A549 (cell line): Measurements from ENCODE around the gene BCR. TPM values are rescaled to one million over a fixed set of nuclear protein-coding genes. Genes with fewer than 3 reads are reported as not detected.

ENCODE experiments used
- ATAC-seq, 2 experiments: fragments of 200-7000 bp in 1 of 2; fragments of >200 bp in 1 of 2; cut with Nextera tagmentation in 1 of 2; cut with Tn5 transposase in 1 of 2; 3 replicates each; pipeline versions ENCODE4 v1.8.0 to v1.9.1; 2018 to 2020; ENCODE audit warnings: mild to moderate bottlenecking in 1 of 2, moderate library complexity in 1 of 2
- CTCF ChIA-PET: fragments of 300-600 bp; sonication (Branson Sonifier 250); formaldehyde crosslinking; extraction: SDS; loops from one replicate; lab custom pipeline; 2021; ENCODE audit warnings: antibody characterized with exemption, inconsistent platforms; lab: Yijun Ruan, JAX
- POLR2A ChIA-PET: fragments of 350-600 bp; formaldehyde crosslinking; extraction: SDS; loops from one replicate; lab custom pipeline; 2021; ENCODE audit warnings: antibody characterized with exemption, inconsistent platforms; lab: Yijun Ruan, JAX
- DNase-seq, 2 experiments: peaks; one replicate each; pipeline versions ENCODE4 v3.0.0 to v3.0.0-alpha.2; 2011 to 2016; ENCODE audit warnings: low read depth in 1 of 2, low spot score in 1 of 2
- FAIRE-seq: peaks from 2 replicates; lab custom pipeline; 2011; peaks lifted over from hg19 to GRCh38; lab: Jason Lieb, UNC
- H3K27ac ChIP-seq, 2 experiments: fragments of >200 bp; sonication (Bioruptor Twin); formaldehyde crosslinking; 3 replicates each; pipeline ENCODE4 v1.5.1; 2016 to 2017
- H3K4me1 ChIP-seq: fragments of >200 bp; sonication (Bioruptor Twin); formaldehyde crosslinking; 3 replicates; pipeline ENCODE4 v1.6.1; 2016
- H3K4me2 ChIP-seq: fragments of >200 bp; sonication (Bioruptor Twin); formaldehyde crosslinking; 3 replicates; pipeline ENCODE4 v1.6.1; 2016
- H3K4me3 ChIP-seq: fragments of >200 bp; sonication (Bioruptor Twin); formaldehyde crosslinking; 3 replicates; pipeline ENCODE4 v1.5.1; 2016
- H3K9me3 ChIP-seq: fragments of >200 bp; sonication (Bioruptor Twin); formaldehyde crosslinking; 3 replicates; pipeline ENCODE4 v1.6.1; 2016
- BHLHE40 ChIP-seq: IDR thresholded peaks from 2 replicates; pipeline ENCODE4 v1.6.1; 2012; ENCODE audit warnings: low read depth, low read length, inconsistent platforms
- CBX2 ChIP-seq: fragments of 200-600 bp; sonication (generic); IDR thresholded peaks from 2 replicates; pipeline ENCODE4 v1.6.1; 2016; ENCODE audit warnings: low read depth, mild to moderate bottlenecking, borderline replicate concordance
- CEBPB ChIP-seq, 2 experiments: fragments of >200 bp in 1 of 2; sonication (Bioruptor Twin) in 1 of 2; formaldehyde crosslinking in 1 of 2; IDR thresholded peaks; 2 replicates each; pipeline ENCODE4 v1.6.1; 2012 to 2016
- E2F6 ChIP-seq: IDR thresholded peaks from 2 replicates; pipeline ENCODE4 v1.6.1; 2012; ENCODE audit warnings: low read depth, borderline replicate concordance
- FOSL2 ChIP-seq, 2 experiments: fragments of 450-650 bp in 1 of 2; fragments of >200 bp in 1 of 2; sonication (Bioruptor Twin) in 1 of 2; formaldehyde crosslinking; IDR thresholded peaks; 2 replicates each; pipeline versions ENCODE4 v1.5.0 to v1.6.1; 2016 to 2020; ENCODE audit warnings: mild to moderate bottlenecking in 1 of 2, moderate library complexity in 1 of 2
- JUN ChIP-seq, 2 experiments: fragments of >200 bp; sonication (Bioruptor Twin); formaldehyde crosslinking; IDR thresholded peaks; 2 replicates in 1 of 2; 3 replicates in 1 of 2; pipeline ENCODE4 v1.6.1; 2016 to 2017
- KDM1A ChIP-seq: fragments of 200-600 bp; sonication (generic); IDR thresholded peaks from 2 replicates; pipeline ENCODE4 v1.6.1; 2016; ENCODE audit warnings: low read depth, mild to moderate bottlenecking
- MAZ ChIP-seq: fragments of 150-350 bp; IDR thresholded peaks from 2 replicates; pipeline ENCODE4 v1.6.1; 2014; ENCODE audit warnings: antibody characterized with exemption, low read depth, low read length, borderline replicate concordance
- NPAS2 ChIP-seq: fragments of 250-450 bp; sonication (Bioruptor Pico); IDR thresholded peaks from 2 replicates; pipeline ENCODE4 v1.8.0; 2022; ENCODE audit warnings: mild to moderate bottlenecking, moderate library complexity, borderline replicate concordance
- NR3C1 ChIP-seq: fragments of >200 bp; sonication (Bioruptor Twin); formaldehyde crosslinking; IDR thresholded peaks from 3 replicates; pipeline ENCODE4 v1.6.1; 2017
- POLR2AphosphoS2 ChIP-seq: conservative IDR thresholded peaks from 2 replicates; pipeline ENCODE4 v1.6.1; 2012; ENCODE audit warnings: low read length, improper control_type of control experiment, inconsistent platforms
- RAD21 ChIP-seq, 2 experiments: fragments of >200 bp in 1 of 2; sonication (Bioruptor Twin) in 1 of 2; formaldehyde crosslinking in 1 of 2; IDR thresholded peaks in 1 of 2; conservative IDR thresholded peaks in 1 of 2; 2 replicates in 1 of 2; 3 replicates in 1 of 2; pipeline ENCODE4 v1.6.1; 2012 to 2018; ENCODE audit warnings: inconsistent platforms in 1 of 2
- RARB ChIP-seq: fragments of 250-450 bp; sonication (Bioruptor Pico); IDR thresholded peaks from 2 replicates; pipeline ENCODE4 v1.8.0; 2021; ENCODE audit warnings: mild to moderate bottlenecking, moderate library complexity
- SMC3 ChIP-seq: fragments of >200 bp; sonication (Bioruptor Twin); formaldehyde crosslinking; IDR thresholded peaks from 3 replicates; pipeline ENCODE4 v1.6.1; 2018; ENCODE audit warnings: inconsistent platforms
- SREBF2 ChIP-seq: fragments of 450-650 bp; IDR thresholded peaks from 2 replicates; pipeline ENCODE4 v1.6.1; 2014; ENCODE audit warnings: mild to moderate bottlenecking, moderate library complexity
- TP53 ChIP-seq: fragments of 250-450 bp; sonication (Bioruptor Pico); IDR thresholded peaks from 2 replicates; pipeline ENCODE4 v1.5.0; 2021; ENCODE audit warnings: mild to moderate bottlenecking, moderate library complexity
- USF2 ChIP-seq: fragments of 450-650 bp; IDR thresholded peaks from 2 replicates; pipeline ENCODE4 v1.6.1; 2014; ENCODE audit warnings: antibody characterized with exemption
- ZC3H11A ChIP-seq: fragments of 450-650 bp; IDR thresholded peaks from 2 replicates; pipeline ENCODE4 v1.6.1; 2014; ENCODE audit warnings: antibody characterized with exemption, mild to moderate bottlenecking
- ZFP36 ChIP-seq: fragments of 450-650 bp; IDR thresholded peaks from 2 replicates; pipeline ENCODE4 v1.6.1; 2014; ENCODE audit warnings: borderline replicate concordance; ENCODE audit not compliant: partially characterized antibody
- ZNF302 ChIP-seq: fragments of 250-450 bp; sonication (Bioruptor Pico); IDR thresholded peaks from 2 replicates; pipeline ENCODE4 v1.9.0; 2021; ENCODE audit warnings: inconsistent platforms, mild to moderate bottlenecking, moderate library complexity
- ZSCAN20 ChIP-seq: fragments of 250-450 bp; sonication (Bioruptor Pico); IDR thresholded peaks from 2 replicates; pipeline ENCODE4 v1.8.0; 2022; ENCODE audit warnings: mild to moderate bottlenecking, moderate library complexity
- WGBS: methylation state at CpG from one replicate; pipeline ENCODE4 v1.1.6; 2017; ENCODE audit errors: missing lambda C conversion rate; 5-methylcytosine and 5-hydroxymethylcytosine counted together
- polyA plus RNA-seq, 4 experiments: library from polyadenylated mRNA; depleted of rRNA in 3 of 4; stranded (reverse); fragments of >200 nt; fragmentation: RNase III in 1 of 4; extraction: RNeasy Plus Mini Kit Qiagen cat#74134 plus additional on column Dnase treatment in 1 of 4; gene quantifications; 2 replicates in 3 of 4; 3 replicates in 1 of 4; pipeline ENCODE4 v1.2.3, GENCODE V29; 2011 to 2017
- TF ChIP-seq, protein P1 (sequence below): fragments of >200 bp; sonication (Bioruptor Twin); formaldehyde crosslinking; IDR thresholded peaks from 3 replicates; pipeline ENCODE4 v1.6.1; 2016
- TF ChIP-seq, protein P2 (sequence below): IDR thresholded peaks from 2 replicates; pipeline ENCODE4 v1.6.1; 2012
- TF ChIP-seq, protein P3 (sequence below): IDR thresholded peaks from 2 replicates; pipeline ENCODE4 v1.6.1; 2012
- TF ChIP-seq, protein P4 (sequence below): fragments of >200 bp; sonication (Bioruptor Twin); formaldehyde crosslinking; IDR thresholded peaks from 3 replicates; pipeline ENCODE4 v1.5.1; 2016

Gene BCR
- polyA plus RNA-seq, 2 of the 4 experiments (the other 2 are of a cell fraction): 14.7 to 16.4 TPM

GRCh38 chr22:23204541-23205157, 24.3 kb downstream of the BCR start:
- Histone ChIP-seq H3K4me2 (no peak overlapping the region), H3K27ac (no peak overlapping the region), H3K4me1 (no peaks in the 10 kb centered on the region), H3K4me3 (no peak overlapping the region), H3K9me3 (no peaks in the 10 kb centered on the region)
- no peak for FAIRE-seq
- 89% methylated on average over 8 of the region's 11 CpGs for WGBS
- POLR2A ChIA-PET: no interaction called here
- CTCF ChIA-PET: interaction anchor here (0.6 to 1.7 kb wide), 5 partner anchors 23 to 77 kb away, joined by 3 to 5 read pairs (median 3); no protein-coding TSS in a partner anchor
- no peak for TF ChIP-seq ZFP36
- TF ChIP-seq, protein P1, sequence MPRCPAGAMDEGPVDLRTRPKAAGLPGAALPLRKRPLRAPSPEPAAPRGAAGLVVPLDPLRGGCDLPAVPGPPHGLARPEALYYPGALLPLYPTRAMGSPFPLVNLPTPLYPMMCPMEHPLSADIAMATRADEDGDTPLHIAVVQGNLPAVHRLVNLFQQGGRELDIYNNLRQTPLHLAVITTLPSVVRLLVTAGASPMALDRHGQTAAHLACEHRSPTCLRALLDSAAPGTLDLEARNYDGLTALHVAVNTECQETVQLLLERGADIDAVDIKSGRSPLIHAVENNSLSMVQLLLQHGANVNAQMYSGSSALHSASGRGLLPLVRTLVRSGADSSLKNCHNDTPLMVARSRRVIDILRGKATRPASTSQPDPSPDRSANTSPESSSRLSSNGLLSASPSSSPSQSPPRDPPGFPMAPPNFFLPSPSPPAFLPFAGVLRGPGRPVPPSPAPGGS: no peak
- TF ChIP-seq, protein P2, sequence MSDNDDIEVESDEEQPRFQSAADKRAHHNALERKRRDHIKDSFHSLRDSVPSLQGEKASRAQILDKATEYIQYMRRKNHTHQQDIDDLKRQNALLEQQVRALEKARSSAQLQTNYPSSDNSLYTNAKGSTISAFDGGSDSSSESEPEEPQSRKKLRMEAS: no peak
- TF ChIP-seq, protein P3, sequence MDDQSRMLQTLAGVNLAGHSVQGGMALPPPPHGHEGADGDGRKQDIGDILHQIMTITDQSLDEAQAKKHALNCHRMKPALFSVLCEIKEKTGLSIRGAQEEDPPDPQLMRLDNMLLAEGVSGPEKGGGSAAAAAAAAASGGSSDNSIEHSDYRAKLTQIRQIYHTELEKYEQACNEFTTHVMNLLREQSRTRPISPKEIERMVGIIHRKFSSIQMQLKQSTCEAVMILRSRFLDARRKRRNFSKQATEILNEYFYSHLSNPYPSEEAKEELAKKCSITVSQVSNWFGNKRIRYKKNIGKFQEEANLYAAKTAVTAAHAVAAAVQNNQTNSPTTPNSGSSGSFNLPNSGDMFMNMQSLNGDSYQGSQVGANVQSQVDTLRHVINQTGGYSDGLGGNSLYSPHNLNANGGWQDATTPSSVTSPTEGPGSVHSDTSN: no peak
- no peak for TF ChIP-seq SMC3
- no peak for TF ChIP-seq CEBPB (IDR thresholded peaks at IDR 0.05)
- DNase-seq: no peak
- no peak for ATAC-seq

GRCh38 chr22:23205339-23206049, 25.2 kb downstream of the BCR start:
- TF ChIP-seq E2F6 (no peak), FOSL2 (IDR thresholded peaks at IDR 0.05) (no peak), FOSL2 (CRISPR knock-in tag; IDR thresholded peaks at IDR 0.05) (no peak), ZC3H11A (no peak), USF2 (no peak), JUN (IDR thresholded peaks at IDR 0.05) (no peak), NPAS2 (CRISPR knock-in tag) (no peak), MAZ (no peak), SREBF2 (no peak), ZSCAN20 (no peak), CBX2 (no peak), RARB (CRISPR knock-in tag) (no peak), NR3C1 (no peak), ZNF302 (CRISPR knock-in tag) (no peak), SMC3 (no peak), POLR2AphosphoS2 (no peak), RAD21 (conservative IDR thresholded peaks at IDR 0.05 in 1 of 2, IDR thresholded peaks at IDR 0.05 in 1 of 2) (no peak), TP53 (CRISPR knock-in tag) (no peak), KDM1A (no peak), BHLHE40 (no peak)
- TF ChIP-seq, protein P4, sequence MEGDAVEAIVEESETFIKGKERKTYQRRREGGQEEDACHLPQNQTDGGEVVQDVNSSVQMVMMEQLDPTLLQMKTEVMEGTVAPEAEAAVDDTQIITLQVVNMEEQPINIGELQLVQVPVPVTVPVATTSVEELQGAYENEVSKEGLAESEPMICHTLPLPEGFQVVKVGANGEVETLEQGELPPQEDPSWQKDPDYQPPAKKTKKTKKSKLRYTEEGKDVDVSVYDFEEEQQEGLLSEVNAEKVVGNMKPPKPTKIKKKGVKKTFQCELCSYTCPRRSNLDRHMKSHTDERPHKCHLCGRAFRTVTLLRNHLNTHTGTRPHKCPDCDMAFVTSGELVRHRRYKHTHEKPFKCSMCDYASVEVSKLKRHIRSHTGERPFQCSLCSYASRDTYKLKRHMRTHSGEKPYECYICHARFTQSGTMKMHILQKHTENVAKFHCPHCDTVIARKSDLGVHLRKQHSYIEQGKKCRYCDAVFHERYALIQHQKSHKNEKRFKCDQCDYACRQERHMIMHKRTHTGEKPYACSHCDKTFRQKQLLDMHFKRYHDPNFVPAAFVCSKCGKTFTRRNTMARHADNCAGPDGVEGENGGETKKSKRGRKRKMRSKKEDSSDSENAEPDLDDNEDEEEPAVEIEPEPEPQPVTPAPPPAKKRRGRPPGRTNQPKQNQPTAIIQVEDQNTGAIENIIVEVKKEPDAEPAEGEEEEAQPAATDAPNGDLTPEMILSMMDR: no peak
- Histone ChIP-seq H3K4me2 (no peak overlapping the region), H3K4me1 (no peaks in the 10 kb centered on the region), H3K4me3 (no peak overlapping the region), H3K9me3 (no peaks in the 10 kb centered on the region), H3K27ac (no peak overlapping the region)
- no peak for ATAC-seq
- no peak for FAIRE-seq
- ChIA-PET POLR2A (no interaction called here), CTCF (interaction anchor here (0.6 to 1.8 kb wide), 5 partner anchors 22 to 85 kb away, joined by 3 to 5 read pairs (median 3); no protein-coding TSS in a partner anchor)
- 84% methylated on average over 8 of the region's 9 CpGs for WGBS
- no peak for DNase-seq
